CD14-positive monocyte (primary cell): ENCODE measurements around the gene MYOM3. TPM values are rescaled to one million over a fixed set of nuclear protein-coding genes. Genes with fewer than 3 reads are reported as not detected.

Source experiments
- DNase-seq, 3 donors: peaks; one replicate each; pipeline ENCODE4 v3.0.0-alpha.2; 2011 to 2022
- H2AFZ ChIP-seq: 2 replicates; pipeline ENCODE4 v1.6.0; 2012; ENCODE audit warnings: mild to moderate bottlenecking, low read depth, low read length, inconsistent platforms; ENCODE audit not compliant: insufficient read depth, poor library complexity, severe bottlenecking
- H3K27ac ChIP-seq, 2 donors: 1 replicate in 1 of 2; 2 replicates in 1 of 2; pipeline ENCODE4 v1.5.1; 2012 to 2013; ENCODE audit warnings: low read length in 2 of 2, control low read depth in 1 of 2, inconsistent platforms in 1 of 2, low read depth in 1 of 2, mild to moderate bottlenecking in 1 of 2
- H3K27me3 ChIP-seq, 2 donors: one replicate each; pipeline versions ENCODE4 v1.6.0 to v1.6.1; 2011 to 2013; ENCODE audit warnings: low read length in 2 of 2; ENCODE audit not compliant: control insufficient read depth in 2 of 2, insufficient read depth in 2 of 2
- H3K36me3 ChIP-seq, 2 donors: replicated peaks in 1 of 2; 1 replicate in 1 of 2; 2 replicates in 1 of 2; pipeline versions ENCODE4 v1.5.1 to v1.6.1; 2012 to 2013; ENCODE audit warnings: low read length in 2 of 2, control low read depth in 1 of 2, inconsistent platforms in 1 of 2, mild to moderate bottlenecking in 1 of 2; ENCODE audit not compliant: insufficient read depth in 2 of 2, control insufficient read depth in 1 of 2
- H3K4me1 ChIP-seq, 2 donors: 1 replicate in 1 of 2; 2 replicates in 1 of 2; pipeline versions ENCODE4 v1.5.1 to v1.6.1; 2012 to 2013; ENCODE audit warnings: low read length in 2 of 2, control low read depth in 1 of 2, inconsistent platforms in 1 of 2, mild to moderate bottlenecking in 1 of 2, moderate library complexity in 1 of 2; ENCODE audit not compliant: insufficient read depth in 2 of 2, control insufficient read depth in 1 of 2
- H3K4me2 ChIP-seq: replicated peaks from 2 replicates; pipeline ENCODE3; 2012; ENCODE audit warnings: low read length, moderate library complexity, mild to moderate bottlenecking; ENCODE audit not compliant: poor library complexity, severe bottlenecking; ENCODE audit errors: extremely low read depth
- H3K4me3 ChIP-seq, 3 experiments: fragments of 200-600 bp in 1 of 3; sonication (generic) in 1 of 3; replicated peaks in 1 of 3; 1 replicate in 2 of 3; 2 replicates in 1 of 3; pipeline ENCODE4 v1.5.1; 2011 to 2013; ENCODE audit warnings: low read length in 3 of 3, mild to moderate bottlenecking in 3 of 3, control low read depth in 2 of 3, low read depth in 2 of 3, inconsistent platforms in 1 of 3, moderate library complexity in 1 of 3
- H3K79me2 ChIP-seq: 2 replicates; pipeline ENCODE4 v1.6.0; 2012; ENCODE audit warnings: mild to moderate bottlenecking, control low read depth, inconsistent platforms, low read length, moderate library complexity; ENCODE audit not compliant: insufficient read depth
- H3K9ac ChIP-seq: 2 replicates; pipeline ENCODE4 v1.6.0; 2017; ENCODE audit warnings: low read length, mild to moderate bottlenecking; ENCODE audit not compliant: insufficient read depth, poor library complexity, severe bottlenecking
- H3K9me3 ChIP-seq, 2 donors: replicated peaks in 1 of 2; 1 replicate in 1 of 2; 2 replicates in 1 of 2; pipeline versions ENCODE4 v1.5.1 to v1.6.1; 2012 to 2013; ENCODE audit warnings: low read length in 2 of 2, control low read depth in 1 of 2; ENCODE audit not compliant: control insufficient read depth in 1 of 2, insufficient read depth in 1 of 2
- H4K20me1 ChIP-seq: 2 replicates; pipeline ENCODE4 v1.6.0; 2012; ENCODE audit warnings: mild to moderate bottlenecking, low read length, control low read depth, moderate library complexity; ENCODE audit not compliant: insufficient read depth
- H3K27ac Mint-ChIP-seq, 7 donors: one replicate each; pipeline ENCODE4 v1.8.0; 2020; ENCODE audit warnings: mild to moderate bottlenecking in 7 of 7, mixed read lengths in 7 of 7, moderate library complexity in 6 of 7, inconsistent platforms in 2 of 7
- H3K27me3 Mint-ChIP-seq, 3 donors: one replicate each; pipeline ENCODE4 v1.8.0; 2021 to 2022; ENCODE audit warnings: low read depth in 3 of 3, mild to moderate bottlenecking in 3 of 3, mixed read lengths in 3 of 3, moderate library complexity in 3 of 3, inconsistent platforms in 1 of 3
- H3K36me3 Mint-ChIP-seq, 2 donors: one replicate each; pipeline ENCODE4 v1.8.0; 2020; ENCODE audit warnings: mixed read lengths in 2 of 2, inconsistent platforms in 1 of 2, mild to moderate bottlenecking in 1 of 2
- H3K4me1 Mint-ChIP-seq: one replicate; pipeline ENCODE4 v1.8.0; 2020; ENCODE audit warnings: mild to moderate bottlenecking, mixed read lengths
- H3K4me3 Mint-ChIP-seq, 2 donors: one replicate each; pipeline ENCODE4 v1.8.0; 2020; ENCODE audit warnings: mild to moderate bottlenecking in 2 of 2, mixed read lengths in 2 of 2, moderate library complexity in 1 of 2
- H3K9me3 Mint-ChIP-seq, 7 donors: one replicate each; pipeline ENCODE4 v1.8.0; 2020 to 2022; ENCODE audit warnings: mixed read lengths in 7 of 7, mild to moderate bottlenecking in 6 of 7, moderate library complexity in 6 of 7, inconsistent platforms in 2 of 7
- CTCF ChIP-seq: fragments of 200-600 bp; IDR thresholded peaks from one replicate; pipeline ENCODE4 v1.8.0; 2022; ENCODE audit warnings: antibody characterized with exemption, mild to moderate bottlenecking
- WGBS: methylation state at CpG from one replicate; pipeline ENCODE4 v1.1.5; 2013; ENCODE audit warnings: missing lambda C conversion rate; ENCODE audit not compliant: insufficient coverage; 5-methylcytosine and 5-hydroxymethylcytosine counted together
- intact Hi-C, 2 donors: fragments of 100-400 bp; cut with micrococcal nuclease; formaldehyde crosslinking; loops; one replicate each; pipeline versions ENCODE4 v1.15.0 to v1.15.1; 2023
- polyA plus RNA-seq, 3 donors: library from polyadenylated mRNA; depleted of rRNA in 1 of 3; unstranded in 2 of 3; stranded (reverse) in 1 of 3; fragments of 300-500 nt in 2 of 3; fragments of >200 nt in 1 of 3; fragmentation: Illumina TruSeq in 2 of 3; gene quantifications; 1 replicate in 2 of 3; 2 replicates in 1 of 3; pipeline ENCODE4 v1.2.3, GENCODE V29; 2012 to 2021

The MYOM3 gene
- polyA plus RNA-seq, 3 donors = not detected

- Histone ChIP-seq H2AFZ (no peak overlapping the region), H4K20me1 (no peaks in the 10 kb centered on the region), H3K9ac (no peak overlapping the region), H3K27me3 (no peaks in the 10 kb centered on the region), H3K4me2 (no peak overlapping the region), H3K9me3 (peaks cover 11 to 14% of the 10 kb centered on the region in 2 donors), H3K79me2 (no peaks in the 10 kb centered on the region), H3K4me3 (no peak overlapping the region), H3K36me3 (no peaks in the 10 kb centered on the region), H3K4me1 (no peaks in the 10 kb centered on the region), H3K27ac (no peak overlapping the region)
- peaks cover 3 to 17% (median 6%) of the 10 kb centered on the region in 3 donors for H3K27me3 Mint-ChIP-seq
- no peaks in the 10 kb centered on the region for H3K36me3 Mint-ChIP-seq
- no peaks in the 10 kb centered on the region for H3K4me1 Mint-ChIP-seq
- intact Hi-C loops = no loop called here
- 100% methylated on average over 2 of the region's 3 CpGs for WGBS
- TF ChIP-seq CTCF = no peak
- H3K27ac Mint-ChIP-seq = no peak overlapping the region
- H3K9me3 Mint-ChIP-seq = peaks cover 15 to 24% (median 18%) of the 10 kb centered on the region in 7 donors
- no peak overlapping the region for H3K4me3 Mint-ChIP-seq
- DNase-seq = no peak
These were observed 15.3 kb upstream of the MYOM3 start for GRCh38 chr1:24127134-24127800.

DNA sequence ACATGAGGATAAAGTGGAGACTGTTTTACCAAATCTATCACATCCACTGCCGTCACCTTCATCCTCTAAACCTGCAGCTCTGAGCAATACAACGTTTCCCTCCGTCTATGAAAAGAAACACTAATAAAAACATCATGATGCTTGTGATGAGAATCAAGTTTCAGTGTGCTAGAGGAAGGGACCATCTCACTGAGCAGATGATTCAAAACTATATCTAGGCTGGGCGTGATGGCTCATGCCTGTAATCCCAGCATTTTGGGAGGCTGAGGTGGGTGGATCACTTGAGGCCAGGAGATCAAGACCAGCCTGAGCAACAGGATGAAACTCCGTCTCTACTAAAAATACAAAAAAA, 14.7 kb upstream of the MYOM3 start:
- Mint-ChIP-seq H3K27ac (no peak overlapping the region), H3K27me3 (peaks cover 2 to 15% (median 6%) of the 10 kb centered on the region in 3 donors), H3K4me3 (no peak overlapping the region), H3K9me3 (peaks cover 15 to 20% (median 18%) of the 10 kb centered on the region in 7 donors), H3K36me3 (no peaks in the 10 kb centered on the region), H3K4me1 (no peaks in the 10 kb centered on the region)
- no peak for DNase-seq
- no peaks in the 10 kb centered on the region for H4K20me1 ChIP-seq
- no peak overlapping the region for H3K4me2 ChIP-seq
- H3K9me3 ChIP-seq = peaks cover 11% of the 10 kb centered on the region in 2 donors
- H3K27ac ChIP-seq = no peak overlapping the region
- no peaks in the 10 kb centered on the region for H3K36me3 ChIP-seq
- no peak overlapping the region for H2AFZ ChIP-seq
- no peaks in the 10 kb centered on the region for H3K79me2 ChIP-seq
- intact Hi-C loops = no loop called here
- H3K27me3 ChIP-seq = no peaks in the 10 kb centered on the region
- no peaks in the 10 kb centered on the region for H3K4me1 ChIP-seq
- no CpG with 5 or more reads among the region's 5 CpGs for WGBS
- no peak overlapping the region for H3K9ac ChIP-seq
- no peak for TF ChIP-seq CTCF
- no peak overlapping the region for H3K4me3 ChIP-seq
